HG03432 (cell line): Measurements from ENCODE around the gene KCNQ1OT1.

ENCODE experiments used
- ATAC-seq: cut with Tn5 transposase; IDR thresholded peaks from one replicate; pipeline ENCODE4 v1.9.1; 2021; ENCODE audit warnings: mild to moderate bottlenecking, moderate library complexity; ENCODE audit not compliant: unreplicated experiment

KCNQ1OT1 gene

GRCh38 chr11:2574043-2574552, 125.7 kb downstream of the KCNQ1OT1 start:
- ATAC-seq: no peak

- no peak for ATAC-seq
These were observed 126.4 kb downstream of the KCNQ1OT1 start for GRCh38 chr11:2573240-2574042.

- no peak for ATAC-seq
These were observed 127.1 kb downstream of the KCNQ1OT1 start for GRCh38 chr11:2572491-2573239.

GRCh38 chr11:2571598-2572281, 128.1 kb downstream of the KCNQ1OT1 start:
- no peak for ATAC-seq

GRCh38 chr11:2570841-2571597, 128.8 kb downstream of the KCNQ1OT1 start:
- ATAC-seq: no peak

- no peak for ATAC-seq
These were observed 129.5 kb downstream of the KCNQ1OT1 start for GRCh38 chr11:2570211-2570811.

- ATAC-seq: no peak
These were observed 130.0 kb downstream of the KCNQ1OT1 start for GRCh38 chr11:2569731-2570210.

GRCh38 chr11:2569321-2569721, 130.5 kb downstream of the KCNQ1OT1 start:
- ATAC-seq: no peak

- ATAC-seq: no peak
These were observed 132.6 kb downstream of the KCNQ1OT1 start for GRCh38 chr11:2567026-2567671.

GRCh38 chr11:2566223-2567025, 133.4 kb downstream of the KCNQ1OT1 start:
- ATAC-seq: no peak

GRCh38 chr11:2565447-2566222, 134.2 kb downstream of the KCNQ1OT1 start:
- no peak for ATAC-seq

- ATAC-seq: no peak
These were observed 135.0 kb downstream of the KCNQ1OT1 start for GRCh38 chr11:2564588-2565425.

GRCh38 chr11:2564008-2564530, 135.7 kb downstream of the KCNQ1OT1 start:
- ATAC-seq: no peak

- no peak for ATAC-seq
These were observed 136.4 kb downstream of the KCNQ1OT1 start for GRCh38 chr11:2563213-2564007.

- ATAC-seq: no peak
These were observed 136.9 kb downstream of the KCNQ1OT1 start for GRCh38 chr11:2562890-2563212.
